NCI-H146 (cell line): ENCODE measurements around the gene CHST9.
"Not testable (repeated sequence)": the region's sequence is repeated elsewhere in the genome, so short reads cannot be mapped to it uniquely, and the experiment has no call there.

Experiments
- DNase-seq: peaks from one replicate; lab custom pipeline; 2025; lab: John Stamatoyannopoulos, UW

CHST9 gene

GRCh38 chr18:26928670-26929313 is 256.3 kb downstream of the CHST9 start:
- DNase-seq = no peak

GRCh38 chr18:26927822-26928221 is 257.3 kb downstream of the CHST9 start:
- DNase-seq = not testable (repeated sequence)

DNA sequence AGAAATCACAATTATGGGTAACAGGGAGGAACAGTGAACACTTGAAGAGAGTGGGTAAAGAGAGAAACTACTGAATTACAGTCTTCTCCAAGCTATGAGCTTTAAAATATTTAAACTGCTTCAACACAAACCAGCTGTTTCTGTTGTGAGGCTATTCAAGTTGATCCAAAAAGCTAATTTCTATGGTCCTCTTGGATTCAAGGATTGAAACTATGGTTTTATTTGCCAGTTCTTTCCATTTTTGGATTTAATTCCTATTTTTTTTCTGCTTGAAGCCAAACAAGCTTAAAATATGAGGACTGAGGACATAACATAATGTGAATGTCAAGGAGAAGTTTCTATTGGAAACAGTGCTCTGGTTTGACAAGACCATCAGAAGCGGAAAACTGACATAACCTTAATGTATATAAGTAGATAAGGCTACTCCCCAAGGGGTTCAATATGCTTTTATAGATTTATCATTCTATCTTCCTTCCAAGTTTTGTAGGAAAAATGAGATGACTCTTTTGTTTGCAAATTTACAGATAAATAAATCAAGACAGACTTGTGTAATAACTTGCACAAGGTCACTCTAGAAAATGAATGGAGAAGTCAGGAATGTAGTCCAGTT is 258.9 kb downstream of the CHST9 start:
- no peak for DNase-seq

DNA sequence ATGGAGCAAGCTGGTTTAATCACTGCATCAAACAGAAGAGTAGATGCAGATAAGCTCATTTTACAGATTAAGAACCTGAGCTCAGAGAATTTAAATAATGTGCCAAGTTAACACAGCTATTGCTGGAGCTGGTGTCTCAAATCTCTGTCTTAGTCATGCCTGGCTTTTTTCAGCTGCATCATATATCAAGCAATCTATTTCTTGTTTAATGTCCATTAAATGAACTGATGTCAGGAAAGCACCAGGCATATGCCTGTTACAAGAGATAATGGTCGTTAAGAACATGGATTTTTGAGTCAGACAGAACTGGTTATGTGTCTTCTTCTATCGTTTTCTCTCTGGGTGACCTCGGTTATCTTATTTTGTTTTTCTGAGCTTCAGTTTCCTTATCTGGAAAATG is 259.8 kb downstream of the CHST9 start:
- DNase-seq = no peak

DNA sequence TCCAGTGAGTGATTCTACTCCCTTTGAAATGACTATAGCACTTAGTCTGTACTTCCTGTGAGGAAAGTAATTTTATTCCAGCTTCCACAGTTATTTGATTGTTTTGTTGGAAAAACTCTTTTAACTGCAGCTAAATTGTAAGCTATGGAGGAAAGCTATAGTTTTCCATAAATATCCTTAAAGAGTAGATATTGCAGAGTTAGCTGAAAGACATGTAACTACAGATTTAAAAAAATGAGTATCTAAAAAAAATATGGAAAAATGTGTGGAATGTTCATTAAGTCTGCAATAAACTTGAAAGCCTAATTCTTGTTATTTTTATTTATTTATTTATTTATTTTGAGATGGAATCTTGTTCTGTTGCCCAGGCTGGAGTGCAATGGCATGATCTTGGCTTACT is 262.8 kb downstream of the CHST9 start:
- DNase-seq = no peak

- no peak for DNase-seq
Observed at GRCh38 chr18:26920644-26921043, 264.5 kb downstream of the CHST9 start.

DNA sequence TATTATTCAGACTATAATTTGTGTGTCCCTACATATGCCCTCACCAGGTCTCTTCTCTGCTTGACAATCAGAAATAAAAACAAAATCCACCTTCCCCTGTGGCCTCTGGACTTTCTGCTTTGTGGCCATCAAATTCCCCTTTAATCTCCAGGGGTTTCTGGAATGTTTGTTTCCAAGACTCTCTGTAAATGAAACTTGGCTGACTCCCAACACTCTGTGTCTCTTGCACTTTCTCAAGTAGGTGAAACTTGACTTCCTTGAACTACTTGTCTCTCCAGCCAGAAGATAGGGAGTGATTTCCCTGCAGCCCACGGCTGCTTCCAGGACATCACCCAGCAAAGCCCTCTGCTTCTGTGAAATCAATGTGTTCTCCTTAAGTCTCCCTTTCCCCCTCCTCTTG is 265.5 kb downstream of the CHST9 start:
- no peak for DNase-seq

GRCh38 chr18:26919201-26919600 is 265.9 kb downstream of the CHST9 start:
- no peak for DNase-seq

- no peak for DNase-seq
Observed at GRCh38 chr18:26911840-26912239, 273.3 kb downstream of the CHST9 start.

GRCh38 chr18:26909599-26910290 is 275.4 kb downstream of the CHST9 start:
- DNase-seq = no peak

DNA sequence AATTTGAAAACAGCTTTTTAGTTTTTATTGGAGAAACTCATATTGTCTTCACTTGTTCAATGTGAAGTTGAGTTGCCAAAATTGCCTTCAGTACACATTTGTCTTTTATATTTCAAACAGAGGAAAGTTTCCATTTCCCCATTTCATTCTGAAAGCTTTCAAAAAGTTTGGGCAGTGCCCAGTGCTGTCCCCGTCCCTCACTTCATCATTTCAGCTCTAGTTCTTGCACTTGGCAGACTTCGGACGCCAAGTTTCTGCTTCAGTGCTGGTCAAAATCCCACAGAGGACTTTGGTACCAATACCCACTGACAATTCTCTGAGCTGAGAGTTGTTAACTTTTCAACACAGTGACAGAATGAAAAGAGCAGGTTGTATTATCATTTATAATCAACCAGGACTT is 276.2 kb downstream of the CHST9 start:
- no peak for DNase-seq

DNA sequence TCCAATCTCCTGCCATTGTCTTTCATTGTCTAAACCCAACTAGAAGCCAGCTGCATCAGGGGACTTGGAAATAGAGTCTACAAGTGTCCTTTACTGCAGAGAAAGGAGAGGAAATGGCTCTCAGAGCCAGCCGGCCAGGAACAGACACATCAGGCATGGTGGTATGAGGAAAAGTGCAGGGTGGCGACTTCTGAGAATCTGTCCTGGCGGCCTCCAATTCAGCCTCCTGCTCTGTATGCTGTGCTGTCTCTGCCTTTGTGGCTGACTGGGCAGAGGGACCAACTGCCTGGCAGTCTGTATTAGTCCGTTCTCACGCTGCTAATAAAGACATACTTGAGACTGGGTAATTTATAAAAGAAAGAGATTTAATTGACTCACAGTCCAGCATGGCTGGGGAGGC is 282.8 kb downstream of the CHST9 start:
- DNase-seq = no peak

GRCh38 chr18:26901020-26901419 is 284.1 kb downstream of the CHST9 start:
- no peak for DNase-seq

GRCh38 chr18:26894426-26894825 is 290.7 kb downstream of the CHST9 start:
- DNase-seq = no peak

DNA sequence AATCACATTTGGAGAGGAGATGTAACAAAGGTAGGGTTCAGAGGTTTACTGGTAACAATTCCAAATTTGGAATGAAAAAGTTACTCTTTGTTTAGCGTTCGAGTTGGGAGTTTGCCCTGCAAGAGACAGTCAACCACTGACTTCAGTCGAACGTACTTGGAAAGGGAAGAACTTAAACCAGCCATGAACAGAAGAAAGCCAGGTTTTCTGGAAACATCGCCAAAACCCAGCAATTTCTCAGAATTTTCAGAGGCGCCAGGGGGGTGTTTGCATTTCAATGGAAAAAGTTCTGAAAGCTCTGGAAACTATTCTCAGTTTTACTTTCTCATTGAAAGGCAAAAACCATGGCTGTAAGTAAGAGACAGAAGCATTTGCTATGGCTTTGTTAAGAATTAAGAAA is 291.1 kb downstream of the CHST9 start:
- DNase-seq = no peak

- no peak for DNase-seq
Observed at GRCh38 chr18:26888259-26888658, 296.8 kb downstream of the CHST9 start.

GRCh38 chr18:26875040-26875654 is 310.0 kb downstream of the CHST9 start:
- DNase-seq = no peak

DNA sequence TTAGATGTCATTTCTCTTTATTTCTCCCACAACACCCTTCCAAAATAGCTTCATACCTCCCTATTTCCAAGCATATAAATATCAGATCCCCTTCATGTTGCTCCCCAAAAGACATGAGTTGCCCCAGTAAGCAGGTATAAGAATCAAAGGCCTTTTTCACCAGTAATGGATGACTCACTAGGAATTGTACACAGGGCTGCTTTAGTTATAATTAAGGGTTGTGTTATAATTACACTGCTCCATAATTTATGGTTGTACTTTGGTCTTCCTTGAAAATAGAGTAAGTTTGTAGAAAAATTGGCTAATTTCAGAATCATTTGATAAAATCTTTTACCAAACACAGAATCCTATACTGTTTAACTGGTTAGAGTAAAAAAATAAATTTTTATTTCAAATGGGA is 310.8 kb downstream of the CHST9 start:
- DNase-seq = peak; percentile 61

DNA sequence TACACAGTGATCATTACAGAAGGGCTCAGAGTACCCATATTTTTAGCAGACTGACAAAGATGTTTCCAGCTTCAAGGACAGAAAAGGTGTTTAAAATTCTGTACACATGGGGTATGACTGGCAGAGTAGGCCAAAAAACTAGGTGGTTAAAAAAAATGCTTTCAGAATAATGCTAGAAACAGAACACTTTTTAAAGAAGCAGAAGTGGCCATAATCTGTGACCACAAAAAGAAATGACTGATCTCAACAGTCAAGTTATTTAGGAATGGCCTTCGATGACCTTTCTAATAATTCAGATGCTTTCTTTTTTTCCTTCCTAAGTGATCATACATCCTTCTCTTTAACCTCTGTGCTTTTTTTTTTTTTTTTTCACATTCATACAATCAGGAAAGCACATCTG is 315.5 kb downstream of the CHST9 start:
- no peak for DNase-seq

- DNase-seq = no peak
Observed at GRCh38 chr18:26868968-26869586, 316.0 kb downstream of the CHST9 start.

- no peak for DNase-seq
Observed at GRCh38 chr18:26867471-26867870, 317.6 kb downstream of the CHST9 start.

- peak; percentile 75 for DNase-seq
Observed at GRCh38 chr18:26865557-26865956, 319.6 kb downstream of the CHST9 start, which contains the start of gene AQP4. AQP4 (minus strand) TSS chr18:26865707; CDS start chr18:26865689, 18 bp downstream.
